Pancreas (tissue), 10 donors: Measurements from ENCODE around the gene PNN. TPM values are rescaled to one million over a fixed set of nuclear protein-coding genes. Genes with fewer than 3 reads are reported as not detected.
"Not testable (repeated sequence)": the region's sequence is repeated elsewhere in the genome, so short reads cannot be mapped to it uniquely, and the experiment has no call there.

ENCODE experiments used
- ATAC-seq, 4 donors: fragments of 200-7000 bp; cut with Tn5 transposase; one replicate each; pipeline versions ENCODE4 v1.8.0 to v1.9.1; 2020; ENCODE audit warnings: mild to moderate bottlenecking in 4 of 4, moderate library complexity in 4 of 4
- DNase-seq, 6 donors: peaks; one replicate each; pipeline ENCODE4 v3.0.0-alpha.2; 2020
- FAIRE-seq: peaks from 2 replicates; lab custom pipeline; 2012; peaks lifted over from hg19 to GRCh38; lab: Jason Lieb, UNC
- H3K27ac ChIP-seq, 4 donors: fragments of 200-600 bp; sonication (generic); 1 replicate in 3 of 4; 2 replicates in 1 of 4; pipeline versions ENCODE4 v1.5.0 to v1.8.0; 2020
- H3K27me3 ChIP-seq, 4 donors: fragments of 200-600 bp; one replicate each; pipeline ENCODE4 v1.8.0; 2021
- H3K36me3 ChIP-seq, 3 donors: fragments of 200-600 bp; sonication (generic) in 1 of 3; one replicate each; pipeline versions ENCODE4 v1.5.0 to v1.8.0; 2020 to 2021
- H3K4me1 ChIP-seq, 3 donors: fragments of 200-600 bp; one replicate each; pipeline ENCODE4 v1.8.0; 2021
- H3K4me3 ChIP-seq, 4 donors: fragments of 200-600 bp; sonication (generic) in 2 of 4; one replicate each; pipeline versions ENCODE4 v1.5.0 to v1.8.0; 2020 to 2021
- H3K9me3 ChIP-seq, 4 donors: fragments of 200-600 bp; one replicate each; pipeline ENCODE4 v1.8.0; 2021
- WGBS, 2 donors: extraction: QIAGEN DNeasy Blood & Tissue Kit; methylation state at CpG; one replicate each; pipeline ENCODE4 v1.1.7; 2013; 5-methylcytosine and 5-hydroxymethylcytosine counted together
- intact Hi-C, 3 donors: fragments of 100-400 bp; cut with DNase I; formaldehyde crosslinking; loops; one replicate each; pipeline versions ENCODE4 v1.11.1 to v1.14.2; 2022
- polyA plus RNA-seq, 2 donors: library from polyadenylated mRNA; stranded (reverse); fragments of 200-250 nt; gene quantifications; one replicate each; pipeline ENCODE4 v1.2.3, GENCODE V29; 2013
- total RNA-seq, 6 donors: library from RNA; stranded (reverse); fragmentation: NEBNext Ultra II Directional in 4 of 6; extraction: Animal tissue kit (Norgen Biotek cat#: 25700) in 4 of 6; gene quantifications; one replicate each; pipeline versions ENCODE4 v1.2.1 to v1.2.4, GENCODE V29; 2021 to 2023
- TF ChIP-seq, protein P1 (sequence below), 4 donors: fragments of 200-600 bp; sonication (generic) in 3 of 4; IDR thresholded peaks; one replicate each; pipeline versions ENCODE4 v1.5.0 to v1.8.0; 2021; ENCODE audit warnings: antibody characterized with exemption in 4 of 4
- donor health status: healthy with polysubstance abuse.
- donor health status: DM: no; HTN: no; CAD: no; lungs with moderate emphysema.
- donor health status: DM: no; HTN: no; CAD: no.
- donor health status: control.
- donor health status: control.
- donor health status: Bipolar disorder and iron deficiency.
- donor health status: DM: yes; HTN: yes; CAD: no.
- donor health status: DM: no; HTN: no; CAD: no.
- donor health status: DM: no; HTN: no; CAD: no.
- donor health status: DM: yes; HTN: yes; CAD: no.

PNN gene
- total and polyA plus RNA-seq, 8 donors, result 19.0 to 60.1 (median 27.7) TPM

DNA sequence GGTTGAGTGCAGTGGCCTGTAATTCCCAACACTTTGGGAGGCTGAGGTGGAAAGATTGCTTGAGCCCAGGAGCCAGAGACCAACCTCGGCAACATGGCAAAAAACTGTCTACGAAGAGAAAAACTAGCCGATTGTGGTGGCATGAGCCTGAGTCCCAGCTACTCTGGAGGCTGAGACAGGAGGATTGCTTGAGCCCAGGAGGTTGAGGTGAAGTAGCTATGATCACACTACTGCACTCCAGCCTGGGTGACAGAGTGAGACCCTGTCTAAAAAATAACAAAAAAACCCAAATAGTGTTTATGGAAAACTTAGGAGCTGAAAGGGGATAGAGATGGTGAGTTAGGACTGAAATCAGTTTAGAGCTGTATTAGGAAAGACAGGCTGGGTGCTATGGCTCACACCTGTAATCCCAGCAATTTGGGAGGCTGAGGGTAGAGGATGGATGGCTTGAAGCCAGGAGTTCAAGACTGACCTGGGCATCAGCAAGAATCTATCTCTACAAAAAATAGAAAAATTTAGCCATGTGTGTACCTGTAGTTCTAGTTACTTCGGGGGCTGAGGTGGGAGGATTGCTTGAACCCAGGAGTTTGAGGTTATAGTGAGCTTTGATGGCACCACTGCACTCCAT, 9.7 kb downstream of the PNN start:
- 97 to 99% methylated on average over 4 of the region's 4 CpGs for WGBS, 2 donors
- Histone ChIP-seq H3K36me3 (peaks cover 9 to 30% (median 17%) of the 10 kb centered on the region in 3 donors), H3K27me3 (no peaks in the 10 kb centered on the region), H3K4me3 (no peak overlapping the region), H3K27ac (no peak overlapping the region), H3K4me1 (no peaks in the 10 kb centered on the region), H3K9me3 (no peaks in the 10 kb centered on the region)
- intact Hi-C loops, result no loop called here
- ATAC-seq (no peak), FAIRE-seq (no peak), DNase-seq (no peak)
- TF ChIP-seq, protein P1, sequence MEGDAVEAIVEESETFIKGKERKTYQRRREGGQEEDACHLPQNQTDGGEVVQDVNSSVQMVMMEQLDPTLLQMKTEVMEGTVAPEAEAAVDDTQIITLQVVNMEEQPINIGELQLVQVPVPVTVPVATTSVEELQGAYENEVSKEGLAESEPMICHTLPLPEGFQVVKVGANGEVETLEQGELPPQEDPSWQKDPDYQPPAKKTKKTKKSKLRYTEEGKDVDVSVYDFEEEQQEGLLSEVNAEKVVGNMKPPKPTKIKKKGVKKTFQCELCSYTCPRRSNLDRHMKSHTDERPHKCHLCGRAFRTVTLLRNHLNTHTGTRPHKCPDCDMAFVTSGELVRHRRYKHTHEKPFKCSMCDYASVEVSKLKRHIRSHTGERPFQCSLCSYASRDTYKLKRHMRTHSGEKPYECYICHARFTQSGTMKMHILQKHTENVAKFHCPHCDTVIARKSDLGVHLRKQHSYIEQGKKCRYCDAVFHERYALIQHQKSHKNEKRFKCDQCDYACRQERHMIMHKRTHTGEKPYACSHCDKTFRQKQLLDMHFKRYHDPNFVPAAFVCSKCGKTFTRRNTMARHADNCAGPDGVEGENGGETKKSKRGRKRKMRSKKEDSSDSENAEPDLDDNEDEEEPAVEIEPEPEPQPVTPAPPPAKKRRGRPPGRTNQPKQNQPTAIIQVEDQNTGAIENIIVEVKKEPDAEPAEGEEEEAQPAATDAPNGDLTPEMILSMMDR (IDR thresholded peaks at IDR 0.05), result no peak

DNA sequence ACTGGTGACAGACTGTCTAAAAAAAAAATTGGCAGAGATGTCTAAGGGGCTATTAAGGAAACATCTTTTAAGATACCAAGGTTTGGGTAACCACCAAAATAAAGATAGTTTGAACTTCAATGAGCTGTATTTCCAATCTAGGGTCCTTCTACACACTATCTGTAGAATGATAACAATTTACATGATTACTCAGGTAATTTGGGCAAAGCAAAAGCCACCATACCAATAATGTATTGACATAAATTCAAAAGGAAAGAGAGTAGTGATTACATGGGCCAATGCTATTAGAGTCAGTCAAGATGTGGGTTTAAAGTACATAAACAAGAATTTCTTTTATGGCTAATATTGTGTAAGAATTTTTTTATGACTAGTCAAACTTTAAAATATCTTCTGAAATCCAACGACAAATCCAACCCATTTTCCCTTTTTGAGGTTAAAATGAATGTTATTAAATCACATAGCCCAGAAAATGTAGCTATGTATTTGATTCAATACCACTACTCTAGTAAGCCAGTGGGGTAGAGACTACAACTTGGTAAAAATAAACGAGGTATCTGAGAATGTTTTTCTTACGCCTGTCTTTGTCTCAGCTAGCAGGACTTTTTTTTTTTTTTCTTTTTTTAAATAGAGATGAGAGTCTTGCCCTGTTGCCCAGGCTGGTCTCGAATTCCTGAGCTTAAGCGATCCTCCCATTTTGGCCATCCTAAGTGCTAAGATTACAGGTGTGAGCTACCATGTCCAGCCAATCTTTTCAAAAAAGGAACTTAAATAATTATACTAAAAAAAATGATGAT, 10.4 kb downstream of the PNN start:
- ATAC-seq, result no peak
- no peak overlapping the region for H3K27ac ChIP-seq
- 93 to 96% methylated on average over 5 of the region's 5 CpGs for WGBS, 2 donors
- FAIRE-seq, result no peak
- DNase-seq, result no peak
- H3K4me3 ChIP-seq, result no peak overlapping the region
- no peaks in the 10 kb centered on the region for H3K27me3 ChIP-seq
- peaks cover 6 to 23% (median 12%) of the 10 kb centered on the region in 3 donors for H3K36me3 ChIP-seq
- TF ChIP-seq, protein P1 (IDR thresholded peaks at IDR 0.05), result no peak
- no peaks in the 10 kb centered on the region for H3K9me3 ChIP-seq
- no peaks in the 10 kb centered on the region for H3K4me1 ChIP-seq
- intact Hi-C loops, result no loop called here

DNA sequence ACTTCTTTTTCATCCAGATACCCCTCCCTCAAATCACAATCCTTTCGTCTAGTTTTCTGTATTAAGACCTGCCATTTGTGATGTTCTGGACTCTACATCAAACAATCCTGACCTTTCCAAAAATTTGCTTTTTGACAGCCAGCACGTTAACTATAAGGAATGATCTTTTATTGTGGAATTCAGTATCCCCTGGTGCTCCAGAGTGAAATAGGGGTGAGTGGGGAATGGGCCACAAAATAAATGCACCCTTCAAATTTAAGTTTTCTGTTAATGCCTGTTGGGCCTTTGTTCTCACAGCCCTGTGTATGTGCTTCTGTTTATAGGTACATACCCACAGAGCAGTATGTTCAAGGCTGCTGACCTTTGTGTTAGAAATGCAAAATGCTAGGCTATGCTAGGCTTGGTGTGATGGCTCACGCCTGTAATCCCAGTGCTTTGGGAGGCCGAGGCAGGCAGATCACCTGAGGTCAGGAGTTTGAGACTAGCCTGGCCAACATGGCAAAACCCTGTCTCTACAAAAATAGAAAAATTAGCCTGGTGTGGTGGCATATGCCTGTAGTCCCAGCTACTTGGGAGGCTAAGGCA, 12.0 kb downstream of the PNN start:
- no peak overlapping the region for H3K27ac ChIP-seq
- no peak for DNase-seq
- peaks cover 0 to 7% (median 0%) of the 10 kb centered on the region in 3 donors for H3K36me3 ChIP-seq
- TF ChIP-seq, protein P1 (IDR thresholded peaks at IDR 0.05), result no peak
- no peaks in the 10 kb centered on the region for H3K9me3 ChIP-seq
- no peak overlapping the region for H3K4me3 ChIP-seq
- no peak for ATAC-seq
- no peak for FAIRE-seq
- 79 to 86% methylated on average over 4 of the region's 4 CpGs for whole genome bisulfite sequencing, 2 donors
- H3K27me3 ChIP-seq, result no peaks in the 10 kb centered on the region
- H3K4me1 ChIP-seq, result no peaks in the 10 kb centered on the region
- intact Hi-C loops, result no loop called here

DNA sequence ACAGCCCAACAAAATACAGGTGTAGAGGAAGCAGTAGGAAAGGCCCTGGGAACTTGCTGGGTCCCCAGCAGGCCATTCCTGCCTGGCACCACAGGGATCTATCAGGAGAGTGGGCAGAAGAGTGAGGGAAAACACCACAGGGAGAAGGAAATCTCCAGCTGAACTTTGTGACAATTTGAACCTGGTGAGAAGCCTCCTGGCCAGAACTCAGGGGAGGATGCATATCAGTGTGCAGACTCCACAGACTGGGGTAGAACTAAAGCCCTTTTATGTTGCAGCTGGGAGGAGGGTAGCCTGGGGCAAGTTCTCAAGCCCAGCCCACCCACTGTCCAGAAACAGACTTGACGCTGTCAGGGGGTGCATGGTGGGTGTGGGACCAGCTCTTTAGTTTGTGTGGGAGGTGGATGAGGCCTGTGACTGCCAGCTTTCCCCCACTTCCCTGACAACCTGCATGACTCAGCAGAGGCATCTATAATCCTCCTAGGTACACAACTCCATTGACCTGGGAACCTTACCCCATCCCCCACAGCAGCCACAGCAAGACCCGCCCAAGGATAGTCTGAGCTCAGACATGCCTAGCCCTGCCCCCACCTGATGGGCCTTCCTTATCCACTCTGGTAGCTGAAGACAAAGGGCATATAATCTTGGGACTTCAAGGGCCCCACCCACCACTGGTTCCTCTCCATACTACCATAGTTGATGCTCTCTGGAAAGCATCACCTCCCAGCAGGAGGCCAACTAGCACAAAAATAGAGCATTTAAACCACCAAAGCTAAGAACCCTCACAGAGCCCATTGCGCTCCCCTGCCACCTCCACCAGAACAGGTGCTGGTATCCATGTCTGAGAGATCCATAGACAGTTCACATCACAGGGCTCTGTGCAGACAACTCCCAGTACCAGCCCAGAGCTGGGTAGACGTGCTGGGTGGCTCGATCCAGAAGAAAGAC, 28.9 kb downstream of the PNN start:
- H3K27me3 ChIP-seq, result no peaks in the 10 kb centered on the region
- no peaks in the 10 kb centered on the region for H3K9me3 ChIP-seq
- no peaks in the 10 kb centered on the region for H3K4me1 ChIP-seq
- no peak overlapping the region for H3K4me3 ChIP-seq
- no peak overlapping the region for H3K27ac ChIP-seq
- ATAC-seq (no peak), DNase-seq (no peak), FAIRE-seq (no peak)
- intact Hi-C loops, result no loop called here
- no peaks in the 10 kb centered on the region for H3K36me3 ChIP-seq
- 71 to 85% methylated on average over 5 of the region's 5 CpGs for WGBS, 2 donors
- TF ChIP-seq, protein P1 (IDR thresholded peaks at IDR 0.05), result no peak

GRCh38 chr14:39207430-39207829, 32.4 kb downstream of the PNN start:
- H3K4me3 ChIP-seq, H3K4me1 ChIP-seq, FAIRE-seq, ATAC-seq, DNase-seq, H3K9me3 ChIP-seq, H3K36me3 ChIP-seq, H3K27ac ChIP-seq, intact Hi-C loops, H3K27me3 ChIP-seq: not testable (repeated sequence)
- 74 to 78% methylated on average over 2 of the region's 2 CpGs for WGBS, 2 donors
